HepG2 (cell line): ENCODE results near the gene PPM1G. TPM values are rescaled to one million over a fixed set of nuclear protein-coding genes. Genes with fewer than 3 reads are reported as not detected.

Experiments used
- ATAC-seq: fragments of 200-7000 bp; cut with Tn5 transposase; 3 replicates; pipeline ENCODE4 v1.9.1; 2020; ENCODE audit warnings: mild to moderate bottlenecking, moderate library complexity
- BruUV-seq: library from RNA; stranded (reverse); fragments of 400-500 nt; replicated peaks from 2 replicates; lab custom pipeline; 2021; lab: Mats Ljungman, UMichigan
- CTCF ChIA-PET: fragments of 300-600 bp; formaldehyde crosslinking; extraction: SDS; loops from one replicate; lab custom pipeline; 2021; ENCODE audit warnings: low total read pairs, inconsistent platforms, low intra/inter-chr PET ratio; lab: Yijun Ruan, JAX
- POLR2A ChIA-PET: fragments of 350-600 bp; sonication (Branson Sonifier 250); formaldehyde crosslinking; loops from one replicate; lab custom pipeline; 2020; ENCODE audit warnings: antibody characterized with exemption, inconsistent platforms; lab: Yijun Ruan, JAX
- DNase-seq: peaks from one replicate; pipeline ENCODE4 v3.0.0-alpha.2; 2015; ENCODE audit warnings: low spot score
- FAIRE-seq: peaks from 3 replicates; lab custom pipeline; 2011; peaks lifted over from hg19 to GRCh38; lab: Jason Lieb, UNC
- H2AFZ ChIP-seq: one replicate; pipeline ENCODE4 v1.6.1; 2011; ENCODE audit warnings: low read length, inconsistent platforms
- H3K27ac ChIP-seq: fragments of 300-600 bp; 3 replicates; pipeline ENCODE4 v1.8.0; 2011; ENCODE audit warnings: mixed run types, mild to moderate bottlenecking, mixed read lengths, low read length, inconsistent platforms; ENCODE audit not compliant: insufficient read depth; ENCODE audit errors: extremely low read length
- H3K27me3 ChIP-seq, 2 experiments: fragments of 200-600 bp in 1 of 2; 2 replicates in 1 of 2; 3 replicates in 1 of 2; pipeline versions ENCODE4 v1.6.0 to v1.8.0; 2011; ENCODE audit warnings: low read length in 2 of 2, mild to moderate bottlenecking in 2 of 2, moderate library complexity in 2 of 2, inconsistent platforms in 1 of 2; ENCODE audit not compliant: insufficient read depth in 2 of 2, control insufficient read depth in 1 of 2
- H3K36me3 ChIP-seq, 2 experiments: fragments of 200-600 bp in 1 of 2; replicated peaks in 1 of 2; 2 replicates in 1 of 2; 3 replicates in 1 of 2; pipeline versions ENCODE4 v1.5.1 to v1.8.0; 2011; ENCODE audit warnings: low read length in 2 of 2, inconsistent platforms in 1 of 2; ENCODE audit not compliant: insufficient read depth in 2 of 2, control insufficient read depth in 1 of 2
- H3K4me1 ChIP-seq: 2 replicates; pipeline ENCODE4 v1.5.1; 2012; ENCODE audit warnings: low read length, inconsistent platforms; ENCODE audit not compliant: insufficient read depth
- H3K4me2 ChIP-seq: 2 replicates; pipeline ENCODE4 v1.6.0; 2011; ENCODE audit warnings: low read depth, low read length, inconsistent platforms
- H3K4me3 ChIP-seq, 3 experiments: fragments of 200-600 bp in 1 of 3; sonication (generic), shearing (Covaris generic) in 1 of 3; replicated peaks in 1 of 3; 2 replicates each; pipeline ENCODE4 v1.5.1; 2011 to 2016; ENCODE audit warnings: low read length in 3 of 3, inconsistent platforms in 2 of 3, low read depth in 2 of 3, mild to moderate bottlenecking in 2 of 3, control low read depth in 1 of 3, mixed read lengths in 1 of 3; ENCODE audit not compliant: insufficient read depth in 1 of 3
- H3K79me2 ChIP-seq: one replicate; pipeline ENCODE4 v1.6.1; 2011; ENCODE audit warnings: low read length, inconsistent platforms; ENCODE audit not compliant: insufficient read depth
- H3K9ac ChIP-seq: 2 replicates; pipeline ENCODE4 v1.6.0; 2011; ENCODE audit warnings: mild to moderate bottlenecking, low read depth, low read length, inconsistent platforms; ENCODE audit not compliant: insufficient read depth
- H3K9me3 ChIP-seq: 2 replicates; pipeline ENCODE4 v1.5.1; 2012; ENCODE audit warnings: mild to moderate bottlenecking, low read length
- H4K20me1 ChIP-seq: 2 replicates; pipeline ENCODE4 v1.6.0; 2011; ENCODE audit warnings: inconsistent platforms, mild to moderate bottlenecking, low read length, moderate library complexity; ENCODE audit not compliant: insufficient read depth
- FOXP1 ChIP-seq, 2 experiments: fragments of 450-650 bp in 1 of 2; IDR thresholded peaks; 2 replicates each; pipeline ENCODE4 v1.6.1; 2017 to 2018; ENCODE audit warnings: antibody characterized with exemption in 1 of 2
- GABPB1 ChIP-seq: IDR thresholded peaks from 2 replicates; pipeline ENCODE4 v1.6.1; 2016; ENCODE audit warnings: mild to moderate bottlenecking, missing genetic modification reagents, moderate library complexity, missing compliant biosample characterization
- GMEB2 ChIP-seq: IDR thresholded peaks from 2 replicates; pipeline ENCODE4 v1.6.1; 2016; ENCODE audit warnings: missing biosample characterization, missing genetic modification reagents, low read depth
- KLF13 ChIP-seq: sonication (generic); formaldehyde crosslinking; IDR thresholded peaks from 2 replicates; pipeline ENCODE4 v1.4.0; 2020; ENCODE audit warnings: mild to moderate bottlenecking, missing genetic modification reagents
- KLF6 ChIP-seq: IDR thresholded peaks from 2 replicates; pipeline ENCODE4 v1.8.0; 2016; ENCODE audit warnings: missing biosample characterization, missing genetic modification reagents
- MED8 ChIP-seq: sonication (generic); formaldehyde crosslinking; IDR thresholded peaks from 2 replicates; pipeline ENCODE4 v1.8.1; 2023; ENCODE audit warnings: mild to moderate bottlenecking, missing genetic modification reagents; ENCODE audit not compliant: insufficient replicate concordance
- SKI ChIP-seq: fragments of 450-650 bp; IDR thresholded peaks from one replicate; pipeline ENCODE4 v1.6.1; 2018; ENCODE audit warnings: mild to moderate bottlenecking; ENCODE audit not compliant: partially characterized antibody
- SMARCC2 ChIP-seq: fragments of 450-650 bp; IDR thresholded peaks from 2 replicates; pipeline ENCODE4 v1.6.1; 2017; ENCODE audit warnings: antibody characterized with exemption, mild to moderate bottlenecking
- TBX2 ChIP-seq: sonication (generic); formaldehyde crosslinking; IDR thresholded peaks from 2 replicates; pipeline ENCODE4 v1.5.0; 2020; ENCODE audit warnings: missing genetic modification reagents, mild to moderate bottlenecking, borderline replicate concordance
- ZNF572 ChIP-seq: sonication (generic); formaldehyde crosslinking; IDR thresholded peaks from 2 replicates; pipeline ENCODE4 v1.5.1; 2020; ENCODE audit warnings: mild to moderate bottlenecking, missing genetic modification reagents
- ZNF75D ChIP-seq: sonication (generic); formaldehyde crosslinking; IDR thresholded peaks from 2 replicates; pipeline ENCODE4 v1.8.1; 2023; ENCODE audit warnings: missing genetic modification reagents, mild to moderate bottlenecking, borderline replicate concordance
- ZNF772 ChIP-seq: sonication (generic); formaldehyde crosslinking; IDR thresholded peaks from 2 replicates; pipeline ENCODE4 v1.5.0; 2020; ENCODE audit warnings: mild to moderate bottlenecking, missing genetic modification reagents
- WGBS: methylation state at CpG from one replicate; pipeline ENCODE4 v1.1.6; 2017; ENCODE audit warnings: low lambda C conversion rate; 5-methylcytosine and 5-hydroxymethylcytosine counted together
- in situ Hi-C: cut with HindIII; loops from 2 replicates; pipeline ENCODE4 v1.10.0; 2017; ENCODE audit warnings: low pct_unique_long_range_greater_than_20kb; ENCODE audit not compliant: extremely low pct_ligation_motif_present
- intact Hi-C: fragments of 100-400 bp; cut with micrococcal nuclease; formaldehyde crosslinking; loops from one replicate; pipeline ENCODE4 v1.10.0; 2022; ENCODE audit not compliant: unreplicated experiment
- polyA plus RNA-seq, 8 experiments: library from polyadenylated mRNA; depleted of rRNA in 3 of 8; stranded (reverse) in 7 of 8; unstranded in 1 of 8; fragments of >200 nt; fragmentation: Illumina TruSeq in 4 of 8; extraction: Trizol in 4 of 8; gene quantifications; 2 replicates each; pipeline versions ENCODE4 v1.2.1 to v1.2.3, GENCODE V29; 2011 to 2016; ENCODE audit warnings: low read depth in 4 of 8, missing spikeins in 1 of 8, mixed read lengths in 1 of 8; ENCODE audit not compliant: insufficient read depth in 1 of 8
- total RNA-seq, 5 experiments: library from RNA; depleted of rRNA; stranded (reverse); fragments of >200 nt; fragmentation: Illumina TruSeq; extraction: Trizol; gene quantifications; 2 replicates each; pipeline ENCODE4 v1.2.3, GENCODE V29; 2016; ENCODE audit warnings: low read depth in 1 of 5

The PPM1G gene
- total and polyA plus RNA-seq, 2 of the 13 experiments (the other 11 are each of a cell fraction or from before 2014, with no cell fraction given) = 58.2 to 213 TPM

- CTCF ChIA-PET = no interaction called here
- intact Hi-C loops = no loop called here
- H3K9ac ChIP-seq = no peak overlapping the region
- FAIRE-seq = no peak
- no peaks in the 10 kb centered on the region for H3K27me3 ChIP-seq
- H4K20me1 ChIP-seq = 0 out of 2 replicates have a peak, but pooled peaks cover 3% of the 10 kb centered on the region
- no peak overlapping the region for H2AFZ ChIP-seq
- H3K79me2 ChIP-seq = peaks cover 96% of the 10 kb centered on the region
- TF ChIP-seq FOXP1 (IDR thresholded peaks at IDR 0.05) (peak; percentile 93), FOXP1 (CRISPR knock-in tag; IDR thresholded peaks at IDR 0.05) (no peak), SMARCC2 (no peak), ZNF572 (CRISPR knock-in tag) (no peak)
- TF ChIP-seq, all 625 proteins: peak for 1
- H3K4me2 ChIP-seq = no peak overlapping the region
- 97% methylated on average over 5 of the region's 5 CpGs for WGBS
- peaks cover 25% of the 10 kb centered on the region; the same call in 1 of the 2 replicates for H3K4me1 ChIP-seq
- no TSS peak for BruUV-seq
- DNase-seq (no peak), ATAC-seq (no peak)
- in situ Hi-C loops = no loop called here
- H3K9me3 ChIP-seq = no peaks in the 10 kb centered on the region
- peaks cover 1 to 35% of the 10 kb centered on the region in 2 experiments; a peak in 3 of 5 replicates for H3K36me3 ChIP-seq
- POLR2A ChIA-PET = interaction anchor here (1.6 kb wide), 1 partner anchor 30 kb away, joined by 3 read pairs; the partner anchor contains the start of gene NRBP1
- H3K4me3 ChIP-seq = no peak overlapping the region
- H3K27ac ChIP-seq = no peak overlapping the region
Observed at GRCh38 chr2:27398962-27399361, 10.4 kb downstream of the PPM1G start.

- Histone ChIP-seq H3K27ac (no peak overlapping the region), H3K9ac (no peak overlapping the region), H3K4me2 (no peak overlapping the region), H3K4me3 (no peak overlapping the region), H3K36me3 (peaks cover 3 to 28% of the 10 kb centered on the region in 2 experiments; a peak in 3 of 5 replicates), H4K20me1 (no peaks in the 10 kb centered on the region), H3K79me2 (peaks cover 75% of the 10 kb centered on the region), H3K27me3 (no peaks in the 10 kb centered on the region), H3K9me3 (no peaks in the 10 kb centered on the region), H3K4me1 (no peaks in the 10 kb centered on the region), H2AFZ (no peak overlapping the region)
- intact Hi-C loops = no loop called here
- no peak for FAIRE-seq
- ATAC-seq = no peak
- CTCF ChIA-PET = no interaction called here
- no peak for DNase-seq
- POLR2A ChIA-PET = no interaction called here
- WGBS = 97% methylated on average over 33 of the region's 33 CpGs
- no TSS peak for BruUV-seq
- TF ChIP-seq SKI (no peak), ZNF772 (CRISPR knock-in tag) (no peak), GMEB2 (CRISPR knock-in tag) (no peak), KLF6 (CRISPR knock-in tag) (no peak), TBX2 (no peak), MED8 (CRISPR knock-in tag) (no peak), ZNF75D (no peak), GABPB1 (CRISPR knock-in tag) (no peak), KLF13 (CRISPR knock-in tag) (no peak)
- in situ Hi-C loops = no loop called here
Observed at GRCh38 chr2:27393225-27393624, 16.2 kb downstream of the PPM1G start.
